Measurements from ENCODE around the gene NRG3. TPM values are rescaled to one million over a fixed set of nuclear protein-coding genes. Genes with fewer than 3 reads are reported as not detected.

The NRG3 gene
- total RNA-seq, 2 experiments from 2014 or later, result not detected

- intact Hi-C loops (cut with micrococcal nuclease; ENCODE audit: unreplicated experiment), result no loop called here
- POLR2A ChIA-PET, result no interaction called here
- no peaks in the 10 kb centered on the region for H3K36me3 ChIP-seq (ENCODE audit: insufficient read depth, low read length)
Measured at GRCh38 chr10:82402906-82403401, 528.0 kb downstream of the NRG3 start.

GRCh38 chr10:82409671-82410070 is 534.7 kb downstream of the NRG3 start:
- TF ChIP-seq CTCF (conservative IDR thresholded peaks at IDR 0.05; ENCODE audit: low read length) (no peak), EZH2phosphoT487 (IDR thresholded peaks at IDR 0.05; ENCODE audit: borderline replicate concordance, low read depth, low read length) (no peak)
- Histone ChIP-seq H3K27ac (ENCODE audit: low read depth, low read length, poor library complexity, severe bottlenecking) (peak overlapping the region; percentile 95), H3K9me3 (ENCODE audit: low read length) (no peaks in the 10 kb centered on the region; the same call in 1 of the 2 replicates), H3K9me2 (ENCODE audit: insufficient read depth, low read length) (no peaks in the 10 kb centered on the region), H3K4me3 (ENCODE audit: low read depth, low read length, poor library complexity, severe bottlenecking) (no peak overlapping the region), H3K4me2 (ENCODE audit: low read length) (peak overlapping the region; percentile 32; the same call in 1 of the 2 replicates), H2AFZ (ENCODE audit: low read length) (peak overlapping the region; percentile 43; the same call in 1 of the 2 replicates), H4K20me1 (ENCODE audit: insufficient read depth, low read length) (no peaks in the 10 kb centered on the region), H3K4me1 (ENCODE audit: insufficient read depth, low read length, poor library complexity, severe bottlenecking) (peaks cover 60% of the 10 kb centered on the region), H3K36me3 (ENCODE audit: insufficient read depth, low read length) (0 out of 2 replicates have a peak, but pooled peaks cover 13% of the 10 kb centered on the region), H3K79me2 (ENCODE audit: insufficient read depth, low read depth, low read length) (no peaks in the 10 kb centered on the region)
- POLR2A ChIA-PET, result no interaction called here
- DNase-seq (ENCODE audit: low spot score), result peak; percentile 89
- intact Hi-C loops (cut with micrococcal nuclease; ENCODE audit: unreplicated experiment), result no loop called here
- no TSS peak for BruUV-seq (replicated peaks)
- CTCF ChIA-PET (ENCODE audit: unreplicated experiment), result no interaction called here

More at GRCh38 chr10:82402906-82403401, 528.0 kb downstream of the NRG3 start:
- Histone ChIP-seq H3K79me2 (ENCODE audit: insufficient read depth, low read depth, low read length) (no peaks in the 10 kb centered on the region), H3K4me3 (ENCODE audit: low read depth, low read length, poor library complexity, severe bottlenecking) (no peak overlapping the region), H2AFZ (ENCODE audit: low read length) (no peak overlapping the region; the same call in 1 of the 2 replicates), H3K9me3 (ENCODE audit: low read length) (no peaks in the 10 kb centered on the region), H3K9me2 (ENCODE audit: insufficient read depth, low read length) (no peaks in the 10 kb centered on the region), H3K4me1 (ENCODE audit: insufficient read depth, low read length, poor library complexity, severe bottlenecking) (peaks cover 26% of the 10 kb centered on the region), H4K20me1 (ENCODE audit: insufficient read depth, low read length) (no peaks in the 10 kb centered on the region), H3K4me2 (ENCODE audit: low read length) (no peak overlapping the region), H3K27ac (ENCODE audit: low read depth, low read length, poor library complexity, severe bottlenecking) (no peak overlapping the region)
- CTCF ChIA-PET (ENCODE audit: unreplicated experiment), result no interaction called here
- DNase-seq (ENCODE audit: low spot score), result no peak
- no peak for TF ChIP-seq EZH2phosphoT487 (IDR thresholded peaks at IDR 0.05; ENCODE audit: borderline replicate concordance, low read depth, low read length)
- TF ChIP-seq CTCF (conservative IDR thresholded peaks at IDR 0.05; ENCODE audit: low read length), result no peak
- BruUV-seq (replicated peaks), result no TSS peak

GRCh38 chr10:82411416-82411815 is 536.4 kb downstream of the NRG3 start:
- no TSS peak for BruUV-seq (replicated peaks)

More at GRCh38 chr10:82411416-82411815, 536.4 kb downstream of the NRG3 start:
- TF ChIP-seq EZH2phosphoT487 (IDR thresholded peaks at IDR 0.05; ENCODE audit: borderline replicate concordance, low read depth, low read length) (no peak), CTCF (conservative IDR thresholded peaks at IDR 0.05; ENCODE audit: low read length) (no peak)
- Histone ChIP-seq H3K4me3 (ENCODE audit: low read depth, low read length, poor library complexity, severe bottlenecking) (no peak overlapping the region), H3K36me3 (ENCODE audit: insufficient read depth, low read length) (0 out of 2 replicates have a peak, but pooled peaks cover 13% of the 10 kb centered on the region), H3K79me2 (ENCODE audit: insufficient read depth, low read depth, low read length) (no peaks in the 10 kb centered on the region), H3K9me2 (ENCODE audit: insufficient read depth, low read length) (no peaks in the 10 kb centered on the region), H3K4me1 (ENCODE audit: insufficient read depth, low read length, poor library complexity, severe bottlenecking) (peaks cover 55% of the 10 kb centered on the region), H3K9me3 (ENCODE audit: low read length) (no peaks in the 10 kb centered on the region; the same call in 1 of the 2 replicates), H3K27ac (ENCODE audit: low read depth, low read length, poor library complexity, severe bottlenecking) (peak overlapping the region; percentile 95), H4K20me1 (ENCODE audit: insufficient read depth, low read length) (no peaks in the 10 kb centered on the region), H3K4me2 (ENCODE audit: low read length) (no peak overlapping the region), H2AFZ (ENCODE audit: low read length) (peak overlapping the region; percentile 62; the same call in 1 of the 2 replicates)
- DNase-seq (ENCODE audit: low spot score), result no peak
- POLR2A ChIA-PET, result no interaction called here
- CTCF ChIA-PET (ENCODE audit: unreplicated experiment), result no interaction called here
- intact Hi-C loops (cut with micrococcal nuclease; ENCODE audit: unreplicated experiment), result no loop called here
